ENCODE measurements around the gene PTGES3L.
"Not testable (repeated sequence)": the region's sequence is repeated elsewhere in the genome, so short reads cannot be mapped to it uniquely, and the experiment has no call there.

The PTGES3L gene

DNA sequence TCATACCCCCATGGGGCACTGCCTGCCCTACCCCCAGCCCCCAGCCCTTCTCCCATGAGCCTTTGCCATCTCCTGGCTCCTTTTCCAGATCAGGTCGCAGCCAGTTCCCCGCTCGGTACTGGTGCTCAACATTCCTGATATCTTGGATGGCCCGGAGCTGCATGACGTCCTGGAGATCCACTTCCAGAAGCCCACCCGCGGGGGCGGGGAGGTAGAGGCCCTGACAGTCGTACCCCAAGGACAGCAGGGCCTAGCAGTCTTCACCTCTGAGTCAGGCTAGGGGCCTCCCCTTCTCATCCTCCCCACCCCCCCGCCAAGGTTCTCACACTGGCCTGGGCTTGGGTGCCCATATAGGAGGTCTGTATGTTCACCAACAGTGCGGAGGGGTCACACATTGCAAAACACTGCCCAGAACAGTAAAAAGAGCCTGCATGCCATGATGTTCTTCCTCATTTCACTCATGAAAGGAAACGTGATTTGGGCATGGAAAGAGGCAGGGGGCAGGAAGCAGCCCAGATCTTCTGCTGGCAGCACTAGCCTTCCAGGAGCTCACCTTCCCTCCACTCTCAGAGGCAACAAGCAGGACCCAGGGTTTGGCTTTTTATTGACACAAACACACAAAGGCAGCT, 34.3 kb upstream of the PTGES3L start:
- peak in 1 of 2 experiments; percentile 23 for DNase-seq

DNA sequence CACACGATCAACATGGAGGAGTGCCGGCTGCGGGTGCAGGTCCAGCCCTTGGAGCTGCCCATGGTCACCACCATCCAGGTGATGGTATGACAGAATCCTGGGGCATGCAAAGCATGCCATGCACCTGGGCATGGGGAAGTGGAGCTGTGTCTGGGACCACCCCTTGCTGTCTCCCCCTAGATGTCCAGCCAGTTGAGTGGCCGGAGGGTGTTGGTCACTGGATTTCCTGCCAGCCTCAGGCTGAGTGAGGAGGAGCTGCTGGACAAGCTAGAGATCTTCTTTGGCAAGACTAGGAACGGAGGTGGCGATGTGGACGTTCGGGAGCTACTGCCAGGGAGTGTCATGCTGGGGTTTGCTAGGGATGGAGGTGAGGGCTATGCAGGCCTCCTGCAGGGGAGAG, 33.4 kb upstream of the PTGES3L start:
- no peak for DNase-seq

GRCh38 chr17:43011728-43012472, 32.0 kb upstream of the PTGES3L start:
- no peak for DNase-seq

GRCh38 chr17:43010667-43011308, 30.9 kb upstream of the PTGES3L start:
- no peak for DNase-seq

- peak; percentile 75 to 81 for DNase-seq
These were observed 27.0 kb upstream of the PTGES3L start, which contains the start of gene IFI35 for GRCh38 chr17:43006639-43007551. TSS of gene IFI35 (plus strand) at chr17:43006784. CDS start at chr17:43006948, 164 bp downstream.

GRCh38 chr17:43003542-43004172, 23.8 kb upstream of the PTGES3L start:
- no peak for DNase-seq

GRCh38 chr17:43000894-43001293, 21.0 kb upstream of the PTGES3L start:
- not testable (repeated sequence) for DNase-seq

GRCh38 chr17:42999003-42999525, 19.2 kb upstream of the PTGES3L start:
- no peak for DNase-seq

GRCh38 chr17:42997984-42998938, 18.4 kb upstream of the PTGES3L start, which contains the start of gene RPL27:
TSS of gene RPL27 (plus strand) at chr17:42998419. CDS start at chr17:42998751, 332 bp downstream.
- peak; percentile 100 for DNase-seq

- DNase-seq = peak; percentile 45 to 57
These were observed 17.6 kb upstream of the PTGES3L start for GRCh38 chr17:42997390-42997983.

GRCh38 chr17:42993913-42994312, 14.0 kb upstream of the PTGES3L start:
- not testable (repeated sequence) for DNase-seq

DNA sequence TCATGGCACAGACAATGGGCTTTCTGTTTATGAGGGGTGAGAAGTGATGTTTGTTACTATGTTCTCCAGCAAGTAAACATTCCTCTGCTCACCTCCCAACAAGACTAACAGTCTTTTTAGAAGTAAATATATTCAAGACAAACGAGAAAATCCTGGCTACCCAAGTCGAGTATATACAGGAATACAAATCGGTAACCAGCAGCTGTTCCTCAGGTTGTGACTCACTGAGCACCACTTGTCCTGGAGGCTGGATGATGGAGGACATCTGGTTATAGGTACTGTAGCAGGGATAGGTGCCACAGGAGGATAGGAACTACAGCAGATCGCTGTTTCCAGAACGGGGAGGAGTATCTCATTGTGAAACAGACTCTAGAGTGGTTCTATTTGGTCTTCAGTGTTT, 13.0 kb upstream of the PTGES3L start:
- DNase-seq = no peak

- no peak for DNase-seq
These were observed 11.6 kb upstream of the PTGES3L start for GRCh38 chr17:42991471-42991870.

DNA sequence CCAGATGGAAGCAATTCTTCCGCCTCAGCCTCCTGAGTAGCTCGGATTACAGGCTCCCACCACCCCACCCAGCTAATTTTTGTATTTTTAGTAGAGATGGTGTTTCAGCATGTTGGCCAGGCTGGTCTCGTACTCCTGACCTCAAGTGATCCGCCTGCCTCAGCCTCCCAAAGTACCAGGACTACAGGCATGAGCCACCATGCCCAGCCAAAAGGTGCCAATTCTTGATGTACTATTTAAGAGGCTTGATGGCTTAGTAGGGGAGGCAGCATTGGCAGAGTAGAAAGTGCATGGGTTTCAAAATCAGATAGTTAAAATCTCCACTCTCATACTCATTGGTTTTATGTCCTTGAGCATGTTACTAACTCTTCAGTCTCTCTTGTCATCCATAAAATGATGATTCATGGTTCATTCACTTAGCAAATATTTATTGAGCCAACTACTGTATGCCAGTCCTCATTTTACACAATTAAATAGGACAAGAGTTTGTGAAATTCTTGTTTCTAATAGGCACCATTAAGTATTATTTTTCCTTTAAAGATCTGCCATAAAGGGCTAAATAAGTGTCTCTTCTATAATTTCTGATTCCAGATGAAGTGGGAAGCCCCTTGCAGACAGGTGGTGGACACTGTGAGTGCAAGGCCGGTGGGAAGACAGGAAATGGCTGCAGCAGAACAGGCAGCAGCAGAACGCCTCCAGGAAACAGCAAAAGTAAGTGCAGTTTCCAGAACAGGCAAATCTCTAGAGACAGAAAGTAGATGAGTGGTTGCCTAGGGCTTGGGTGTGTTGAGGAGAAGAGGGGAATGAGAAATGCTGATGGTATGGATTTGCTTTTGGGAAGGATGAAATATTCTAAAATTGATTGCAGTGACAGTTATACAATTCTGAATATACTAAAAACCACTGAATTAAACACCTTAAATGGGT, 10.1 kb upstream of the PTGES3L start:
- no peak for DNase-seq

DNA sequence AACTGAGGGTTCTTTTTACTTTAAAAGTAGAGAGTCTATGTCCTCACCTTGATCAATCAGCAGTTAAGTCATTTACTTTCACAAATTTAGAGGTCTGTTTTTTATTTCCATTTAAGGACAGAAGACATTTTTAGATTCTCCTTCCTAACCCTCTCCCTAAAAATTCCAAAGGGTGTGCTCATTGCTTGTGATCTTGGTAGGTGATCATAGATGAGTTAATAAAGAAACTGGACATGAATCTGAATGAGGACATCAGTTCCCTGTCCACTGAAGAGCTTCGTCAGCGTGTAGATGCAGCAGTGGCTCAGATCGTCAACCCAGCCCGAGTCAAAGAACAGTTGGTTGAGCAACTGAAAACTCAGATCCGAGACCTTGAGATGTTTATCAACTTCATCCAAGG, 9.3 kb upstream of the PTGES3L start:
- DNase-seq = no peak

- DNase-seq = peak; percentile 94 to 97
These were observed 5.3 kb upstream of the PTGES3L start for GRCh38 chr17:42985225-42985624.

- no peak for DNase-seq
These were observed 2.4 kb upstream of the PTGES3L start for GRCh38 chr17:42982266-42982665.

DNA sequence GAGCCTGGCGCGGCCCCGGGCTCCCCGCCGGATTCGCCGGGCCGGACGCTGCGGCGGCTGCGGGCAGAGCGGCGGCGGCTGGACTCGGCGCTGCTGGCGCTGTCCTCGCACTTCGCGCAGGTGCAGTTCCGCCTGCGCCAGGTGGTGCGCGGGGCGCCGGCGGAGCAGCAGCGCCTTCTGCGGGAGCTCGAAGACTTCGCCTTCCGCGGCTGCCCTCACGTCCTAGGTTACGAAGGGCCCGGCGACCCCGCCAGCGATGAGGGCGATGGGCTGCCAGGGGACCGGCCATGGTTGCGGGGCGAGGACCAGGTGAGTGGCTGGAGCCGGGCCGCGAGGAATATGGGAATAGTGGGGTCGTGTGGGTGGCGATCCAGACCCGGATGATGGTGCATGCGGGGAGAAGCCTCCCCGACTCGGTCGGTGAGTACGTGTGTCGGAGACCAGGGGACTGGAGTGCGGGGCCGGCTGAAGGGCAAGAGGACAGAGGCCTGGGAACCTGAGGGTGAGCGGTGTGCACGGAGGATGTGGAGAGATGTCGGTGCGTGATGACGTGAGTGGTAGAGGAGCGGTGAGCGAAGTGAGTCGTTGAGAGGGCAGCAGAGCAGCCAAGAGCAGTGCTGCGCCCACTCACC, 1.0 kb upstream of the PTGES3L start:
- DNase-seq = peak; percentile 60 to 61

All from Kasumi-1 (cell line).